HepG2 (cell line): Measurements from ENCODE around the gene TRIM9.

ENCODE experiments used
- CTCF ChIP-seq: sonication (generic); formaldehyde crosslinking; IDR thresholded peaks from 2 replicates; pipeline ENCODE4 v1.5.0; 2020; ENCODE audit warnings: mild to moderate bottlenecking, missing genetic modification reagents, moderate library complexity
- ELF4 ChIP-seq: sonication (generic); formaldehyde crosslinking; IDR thresholded peaks from 2 replicates; pipeline ENCODE4 v1.5.0; 2020; ENCODE audit warnings: missing genetic modification reagents, mild to moderate bottlenecking, moderate library complexity, borderline replicate concordance
- ELK4 ChIP-seq: sonication (generic); formaldehyde crosslinking; IDR thresholded peaks from 2 replicates; pipeline ENCODE4 v1.9.0; 2021; ENCODE audit warnings: missing genetic modification reagents, borderline replicate concordance
- EP300 ChIP-seq, 3 experiments: sonication (generic) in 1 of 3; formaldehyde crosslinking in 1 of 3; IDR thresholded peaks; 2 replicates each; pipeline versions ENCODE4 v1.5.1 to v1.6.1; 2011 to 2020; ENCODE audit warnings: low read depth in 2 of 3, low read length in 2 of 3, borderline replicate concordance in 1 of 3, improper control_type of control experiment in 1 of 3, mild to moderate bottlenecking in 1 of 3, missing genetic modification reagents in 1 of 3, moderate library complexity in 1 of 3
- FOSL2 ChIP-seq: sonication (generic); formaldehyde crosslinking; IDR thresholded peaks from 2 replicates; pipeline ENCODE4 v1.4.0; 2020; ENCODE audit warnings: missing genetic modification reagents
- HDAC6 ChIP-seq: fragments of 200-600 bp; sonication (generic); IDR thresholded peaks from 2 replicates; pipeline ENCODE4 v1.7.0; 2017; ENCODE audit warnings: mild to moderate bottlenecking, antibody characterized with exemption, low read length, low read depth
- KLF6 ChIP-seq: IDR thresholded peaks from 2 replicates; pipeline ENCODE4 v1.8.0; 2016; ENCODE audit warnings: missing biosample characterization, missing genetic modification reagents
- MAFG ChIP-seq: sonication (generic); formaldehyde crosslinking; IDR thresholded peaks from 2 replicates; pipeline ENCODE4 v1.5.1; 2020; ENCODE audit warnings: mild to moderate bottlenecking, missing genetic modification reagents
- PBX3 ChIP-seq: sonication (generic); formaldehyde crosslinking; IDR thresholded peaks from 2 replicates; pipeline ENCODE4 v1.8.1; 2023; ENCODE audit warnings: missing genetic modification reagents, inconsistent platforms, borderline replicate concordance
- THAP8 ChIP-seq: sonication (generic); formaldehyde crosslinking; IDR thresholded peaks from 2 replicates; pipeline ENCODE4 v1.5.1; 2020; ENCODE audit warnings: missing genetic modification reagents, mild to moderate bottlenecking, borderline replicate concordance
- YY1 ChIP-seq: IDR thresholded peaks from 2 replicates; pipeline ENCODE4 v1.6.1; 2011; ENCODE audit warnings: low read length, low read depth, moderate library complexity, mild to moderate bottlenecking; ENCODE audit not compliant: insufficient read depth, insufficient replicate concordance
- ZNF230 ChIP-seq: sonication (generic); formaldehyde crosslinking; IDR thresholded peaks from 2 replicates; pipeline ENCODE4 v1.4.0; 2020; ENCODE audit warnings: mild to moderate bottlenecking, missing genetic modification reagents
- ZNF501 ChIP-seq: sonication (generic); formaldehyde crosslinking; IDR thresholded peaks from 2 replicates; pipeline ENCODE4 v1.5.1; 2020; ENCODE audit warnings: mild to moderate bottlenecking, moderate library complexity, missing genetic modification reagents

- TF ChIP-seq YY1 (no peak), EP300 (IDR thresholded peaks at IDR 0.05; ENCODE audit: low read depth in 2 of 2, low read length in 2 of 2) (no peak), EP300 (CRISPR knock-in tag; IDR thresholded peaks at IDR 0.05; ENCODE audit: borderline replicate concordance) (no peak), CTCF (CRISPR knock-in tag) (no peak), THAP8 (no peak), ELK4 (CRISPR knock-in tag) (no peak), PBX3 (CRISPR knock-in tag) (no peak), HDAC6 (no peak), FOSL2 (CRISPR knock-in tag) (no peak), MAFG (no peak), ZNF501 (CRISPR knock-in tag) (no peak), ZNF230 (CRISPR knock-in tag) (no peak), ELF4 (CRISPR knock-in tag) (no peak), KLF6 (CRISPR knock-in tag) (no peak)
These were observed 120.8 kb downstream of the TRIM9 start for GRCh38 chr14:50974118-50974517.
